Measurements from ENCODE around the gene UBAP1. TPM values are rescaled to one million over a fixed set of nuclear protein-coding genes. Genes with fewer than 3 reads are reported as not detected.
"Not testable (repeated sequence)": the region's sequence is repeated elsewhere in the genome, so short reads cannot be mapped to it uniquely, and the experiment has no call there.

UBAP1 gene
- polyA plus RNA-seq, 3 donors = 32.5 to 44.5 (median 39.2) TPM

DNA sequence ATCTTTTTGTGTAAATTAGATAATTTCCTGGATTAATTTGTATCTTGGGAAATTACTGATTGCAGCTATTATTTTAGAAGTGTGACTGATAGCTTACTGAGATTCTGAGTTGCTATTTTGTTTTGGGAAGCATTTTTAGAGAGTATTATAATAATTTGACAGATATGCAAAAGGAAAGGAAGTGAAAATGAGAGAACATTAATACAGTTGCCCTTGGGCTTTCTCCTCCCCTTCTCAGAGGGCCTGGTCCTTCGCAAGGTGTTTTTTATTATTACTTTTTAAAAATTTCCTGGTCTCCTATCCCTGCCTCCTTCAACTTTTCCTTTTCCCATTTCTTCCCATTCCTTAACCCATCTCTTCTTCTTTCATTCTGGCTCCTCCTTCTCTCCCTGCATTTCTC lies 32.6 kb downstream of the UBAP1 start:
- no peak overlapping the region for H3K4me3 Mint-ChIP-seq
- Histone ChIP-seq H3K4me1 (ENCODE audit: control insufficient read depth in 1 of 2, insufficient read depth in 2 of 2, low read length in 2 of 2) (no peaks in the 10 kb centered on the region), H4K20me1 (ENCODE audit: insufficient read depth, low read length) (peaks cover 99% of the 10 kb centered on the region), H3K4me2 (replicated peaks; ENCODE audit: extremely low read depth, low read length, poor library complexity, severe bottlenecking) (no peak overlapping the region), H3K4me3 (replicated peaks in 1 of 3; ENCODE audit: low read depth in 2 of 3, low read length in 3 of 3) (no peak overlapping the region), H3K9me3 (replicated peaks in 1 of 2; ENCODE audit: control insufficient read depth in 1 of 2, insufficient read depth in 1 of 2, low read length in 2 of 2) (no peaks in the 10 kb centered on the region), H3K27me3 (ENCODE audit: control insufficient read depth in 2 of 2, insufficient read depth in 2 of 2, low read length in 2 of 2) (no peaks in the 10 kb centered on the region), H2AFZ (ENCODE audit: insufficient read depth, low read depth, low read length, poor library complexity, severe bottlenecking) (no peak overlapping the region), H3K36me3 (replicated peaks in 1 of 2; ENCODE audit: control insufficient read depth in 1 of 2, insufficient read depth in 2 of 2, low read length in 2 of 2) (peaks cover 0 to 10% of the 10 kb centered on the region in 2 donors), H3K9ac (ENCODE audit: insufficient read depth, low read length, poor library complexity, severe bottlenecking) (no peak overlapping the region), H3K27ac (ENCODE audit: low read depth in 1 of 2, low read length in 2 of 2) (no peak overlapping the region), H3K79me2 (ENCODE audit: insufficient read depth, low read length) (peaks cover 69% of the 10 kb centered on the region)
- WGBS (ENCODE audit: insufficient coverage) = no CpG with 5 or more reads among the region's 1 CpG
- H3K9me3 Mint-ChIP-seq = peaks cover 0 to 1% (median 0%) of the 10 kb centered on the region in 7 donors
- no peak for DNase-seq
- H3K27me3 Mint-ChIP-seq (ENCODE audit: low read depth in 3 of 3) = no peaks in the 10 kb centered on the region
- peak overlapping the region in 2 of 7 donors; percentile 13 to 50 for H3K27ac Mint-ChIP-seq
- H3K36me3 Mint-ChIP-seq = peaks cover 17 to 25% of the 10 kb centered on the region in 2 donors
- H3K4me1 Mint-ChIP-seq = peaks cover 14% of the 10 kb centered on the region
- intact Hi-C loops (cut with micrococcal nuclease) = no loop called here
- TF ChIP-seq, protein P1, sequence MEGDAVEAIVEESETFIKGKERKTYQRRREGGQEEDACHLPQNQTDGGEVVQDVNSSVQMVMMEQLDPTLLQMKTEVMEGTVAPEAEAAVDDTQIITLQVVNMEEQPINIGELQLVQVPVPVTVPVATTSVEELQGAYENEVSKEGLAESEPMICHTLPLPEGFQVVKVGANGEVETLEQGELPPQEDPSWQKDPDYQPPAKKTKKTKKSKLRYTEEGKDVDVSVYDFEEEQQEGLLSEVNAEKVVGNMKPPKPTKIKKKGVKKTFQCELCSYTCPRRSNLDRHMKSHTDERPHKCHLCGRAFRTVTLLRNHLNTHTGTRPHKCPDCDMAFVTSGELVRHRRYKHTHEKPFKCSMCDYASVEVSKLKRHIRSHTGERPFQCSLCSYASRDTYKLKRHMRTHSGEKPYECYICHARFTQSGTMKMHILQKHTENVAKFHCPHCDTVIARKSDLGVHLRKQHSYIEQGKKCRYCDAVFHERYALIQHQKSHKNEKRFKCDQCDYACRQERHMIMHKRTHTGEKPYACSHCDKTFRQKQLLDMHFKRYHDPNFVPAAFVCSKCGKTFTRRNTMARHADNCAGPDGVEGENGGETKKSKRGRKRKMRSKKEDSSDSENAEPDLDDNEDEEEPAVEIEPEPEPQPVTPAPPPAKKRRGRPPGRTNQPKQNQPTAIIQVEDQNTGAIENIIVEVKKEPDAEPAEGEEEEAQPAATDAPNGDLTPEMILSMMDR (IDR thresholded peaks at IDR 0.05) = no peak

DNA sequence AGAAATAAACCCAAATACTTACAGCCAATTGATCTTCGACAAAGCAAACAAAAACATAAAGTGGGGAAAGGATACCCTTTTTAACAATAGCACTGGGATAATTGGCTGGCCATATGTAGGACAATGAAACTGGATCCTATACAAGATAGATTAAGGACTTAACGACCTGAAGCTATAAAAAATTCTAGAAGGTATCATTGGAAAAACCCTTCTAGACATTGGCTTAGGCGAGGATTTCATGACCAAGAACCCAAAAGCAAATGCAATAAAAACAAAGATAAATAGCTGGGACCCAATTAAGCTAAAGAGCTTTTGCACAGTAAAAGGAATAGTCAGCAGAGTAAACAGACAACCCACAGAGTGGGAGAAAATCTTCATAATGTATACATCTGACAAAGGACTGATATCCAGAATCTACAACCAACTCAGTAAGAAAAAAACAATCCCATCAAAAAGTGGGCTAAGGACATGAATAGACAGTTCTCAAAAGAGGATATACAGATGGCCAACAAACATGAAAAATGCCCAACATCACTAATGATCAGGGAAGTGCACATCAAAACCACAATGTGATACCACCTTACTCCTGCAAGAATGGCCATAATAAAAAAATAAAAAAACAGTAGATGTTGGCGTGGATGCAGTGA lies 35.6 kb downstream of the UBAP1 start:
- peaks cover 67% of the 10 kb centered on the region for H3K79me2 ChIP-seq (ENCODE audit: insufficient read depth, low read length)
- H2AFZ ChIP-seq (ENCODE audit: insufficient read depth, low read depth, low read length, poor library complexity, severe bottlenecking); H3K4me2 ChIP-seq (replicated peaks; ENCODE audit: extremely low read depth, low read length, poor library complexity, severe bottlenecking); H3K4me3 ChIP-seq (replicated peaks in 1 of 3; ENCODE audit: low read depth in 2 of 3, low read length in 3 of 3); H3K4me1 ChIP-seq (ENCODE audit: control insufficient read depth in 1 of 2, insufficient read depth in 2 of 2, low read length in 2 of 2); H3K27me3 Mint-ChIP-seq (ENCODE audit: low read depth in 3 of 3); H3K27ac ChIP-seq (ENCODE audit: low read depth in 1 of 2, low read length in 2 of 2); H3K36me3 ChIP-seq (replicated peaks in 1 of 2; ENCODE audit: control insufficient read depth in 1 of 2, insufficient read depth in 2 of 2, low read length in 2 of 2); H3K9ac ChIP-seq (ENCODE audit: insufficient read depth, low read length, poor library complexity, severe bottlenecking); H3K9me3 Mint-ChIP-seq; H3K9me3 ChIP-seq (replicated peaks in 1 of 2; ENCODE audit: control insufficient read depth in 1 of 2, insufficient read depth in 1 of 2, low read length in 2 of 2); H3K4me3 Mint-ChIP-seq; DNase-seq; H3K27me3 ChIP-seq (ENCODE audit: control insufficient read depth in 2 of 2, insufficient read depth in 2 of 2, low read length in 2 of 2); H3K27ac Mint-ChIP-seq; intact Hi-C loops (cut with micrococcal nuclease): not testable (repeated sequence)
- H3K4me1 Mint-ChIP-seq = peaks cover 14% of the 10 kb centered on the region
- peaks cover 16 to 34% of the 10 kb centered on the region in 2 donors for H3K36me3 Mint-ChIP-seq
- peaks cover 99% of the 10 kb centered on the region for H4K20me1 ChIP-seq (ENCODE audit: insufficient read depth, low read length)
- WGBS (ENCODE audit: insufficient coverage) = no CpG with 5 or more reads among the region's 4 CpGs

Measured in CD14-positive monocyte (primary cell).